HEK293 (cell line): ENCODE data around the gene PRKRA.

ENCODE experiments used
- CTCF ChIA-PET: fragments of 350-600 bp; formaldehyde crosslinking; extraction: SDS; loops from one replicate; lab custom pipeline; 2021; ENCODE audit warnings: antibody characterized with exemption; lab: Yijun Ruan, JAX
- POLR2A ChIA-PET: fragments of 300-600 bp; formaldehyde crosslinking; extraction: SDS; loops from one replicate; lab custom pipeline; 2020; ENCODE audit warnings: antibody characterized with exemption, inconsistent platforms; lab: Yijun Ruan, JAX
- H3K27ac ChIP-seq: fragments of 200-500 bp; sonication (Bioruptor generic); 2 replicates; pipeline ENCODE4 v1.5.1; 2014; ENCODE audit warnings: low read depth, low read length, control low read depth, inconsistent platforms; ENCODE audit errors: extremely low read depth
- H3K36me3 ChIP-seq, 2 experiments: fragments of 200-500 bp in 1 of 2; sonication (Bioruptor generic) in 1 of 2; 1 replicate in 1 of 2; 2 replicates in 1 of 2; pipeline ENCODE4 v1.5.1; 2014 to 2017; ENCODE audit warnings: inconsistent platforms in 2 of 2, low read length in 2 of 2; ENCODE audit not compliant: control insufficient read depth in 2 of 2, insufficient read depth in 1 of 2
- H3K4me1 ChIP-seq: fragments of 200-500 bp; sonication (Bioruptor generic); 2 replicates; pipeline ENCODE4 v1.5.1; 2014; ENCODE audit warnings: mild to moderate bottlenecking, low read length, inconsistent platforms; ENCODE audit not compliant: control insufficient read depth, insufficient read depth
- H3K4me3 ChIP-seq: 2 replicates; pipeline ENCODE4 v1.5.1; 2011; ENCODE audit warnings: low read depth, mild to moderate bottlenecking, control low read depth, low read length, moderate library complexity
- H3K9me3 ChIP-seq: fragments of 200-500 bp; sonication (Bioruptor generic); 2 replicates; pipeline ENCODE4 v1.5.1; 2014; ENCODE audit warnings: low read depth, low read length, inconsistent platforms; ENCODE audit not compliant: control insufficient read depth, insufficient read depth
- BCL11A ChIP-seq: fragments of 450-650 bp; formaldehyde crosslinking; IDR thresholded peaks from 2 replicates; pipeline ENCODE4 v1.5.1; 2016; ENCODE audit warnings: low read depth, missing biosample characterization, missing genetic modification characterization
- BCL11B ChIP-seq: fragments of 450-650 bp; formaldehyde crosslinking; IDR thresholded peaks from 2 replicates; pipeline ENCODE4 v1.5.1; 2016; ENCODE audit warnings: low read depth, missing biosample characterization, missing genetic modification characterization
- ELK4 ChIP-seq: IDR thresholded peaks from 2 replicates; pipeline ENCODE4 v1.6.1; 2011; ENCODE audit warnings: mild to moderate bottlenecking, low read depth, low read length, borderline replicate concordance
- HOXC10 ChIP-seq: sonication (generic); formaldehyde crosslinking; IDR thresholded peaks from 2 replicates; pipeline ENCODE4 v1.8.1; 2023; ENCODE audit warnings: mild to moderate bottlenecking, missing genetic modification reagents
- KLF17 ChIP-seq: fragments of 450-650 bp; formaldehyde crosslinking; IDR thresholded peaks from 2 replicates; pipeline ENCODE4 v1.5.1; 2016; ENCODE audit warnings: missing biosample characterization, missing genetic modification characterization
- KLF7 ChIP-seq: fragments of 450-650 bp; formaldehyde crosslinking; IDR thresholded peaks from 2 replicates; pipeline ENCODE4 v1.5.1; 2016; ENCODE audit warnings: missing biosample characterization, missing genetic modification characterization, borderline replicate concordance
- MZF1 ChIP-seq: fragments of 450-650 bp; formaldehyde crosslinking; IDR thresholded peaks from 2 replicates; pipeline ENCODE4 v1.5.1; 2017; ENCODE audit warnings: missing biosample characterization, missing genetic modification characterization, borderline replicate concordance
- OSR2 ChIP-seq: fragments of 450-650 bp; formaldehyde crosslinking; IDR thresholded peaks from 2 replicates; pipeline ENCODE4 v1.5.1; 2016; ENCODE audit warnings: missing biosample characterization, missing genetic modification characterization
- PRDM2 ChIP-seq: fragments of 450-650 bp; formaldehyde crosslinking; IDR thresholded peaks from 2 replicates; pipeline ENCODE4 v1.5.1; 2016; ENCODE audit warnings: missing biosample characterization, missing genetic modification characterization, borderline replicate concordance
- YY1 ChIP-seq: fragments of 450-650 bp; formaldehyde crosslinking; IDR thresholded peaks from 2 replicates; pipeline ENCODE4 v1.5.1; 2018; ENCODE audit warnings: missing biosample characterization, missing genetic modification characterization
- ZBTB48 ChIP-seq: fragments of 450-650 bp; formaldehyde crosslinking; IDR thresholded peaks from 2 replicates; pipeline ENCODE4 v1.5.1; 2016; ENCODE audit warnings: missing biosample characterization, missing genetic modification characterization
- ZNF138 ChIP-seq: fragments of 450-650 bp; formaldehyde crosslinking; IDR thresholded peaks from 2 replicates; pipeline ENCODE4 v1.5.1; 2016; ENCODE audit warnings: missing biosample characterization, missing genetic modification characterization, borderline replicate concordance
- ZNF18 ChIP-seq: fragments of 450-650 bp; formaldehyde crosslinking; IDR thresholded peaks from 2 replicates; pipeline ENCODE4 v1.5.1; 2016; ENCODE audit warnings: missing biosample characterization, missing genetic modification characterization
- ZNF2 ChIP-seq: fragments of 450-650 bp; formaldehyde crosslinking; IDR thresholded peaks from 2 replicates; pipeline ENCODE4 v1.5.1; 2016; ENCODE audit warnings: missing biosample characterization, missing genetic modification characterization
- ZNF211 ChIP-seq: fragments of 450-650 bp; formaldehyde crosslinking; IDR thresholded peaks from 2 replicates; pipeline ENCODE4 v1.5.1; 2016; ENCODE audit warnings: low read depth, missing biosample characterization, missing genetic modification characterization
- ZNF221 ChIP-seq: fragments of 450-650 bp; formaldehyde crosslinking; IDR thresholded peaks from 2 replicates; pipeline ENCODE4 v1.5.1; 2017; ENCODE audit warnings: missing biosample characterization, missing genetic modification characterization, borderline replicate concordance
- ZNF24 ChIP-seq: fragments of 450-650 bp; formaldehyde crosslinking; IDR thresholded peaks from 2 replicates; pipeline ENCODE4 v1.5.1; 2016; ENCODE audit warnings: missing biosample characterization, missing genetic modification characterization
- ZNF280C ChIP-seq: fragments of 450-650 bp; formaldehyde crosslinking; IDR thresholded peaks from 2 replicates; pipeline ENCODE4 v1.5.1; 2016; ENCODE audit warnings: missing biosample characterization, missing genetic modification characterization
- ZNF311 ChIP-seq: fragments of 450-650 bp; formaldehyde crosslinking; IDR thresholded peaks from 2 replicates; pipeline ENCODE4 v1.5.1; 2017; ENCODE audit warnings: missing biosample characterization, missing genetic modification characterization, borderline replicate concordance
- ZNF366 ChIP-seq: fragments of 450-650 bp; formaldehyde crosslinking; conservative IDR thresholded peaks from 2 replicates; pipeline ENCODE4 v1.5.1; 2016; ENCODE audit warnings: missing biosample characterization, missing genetic modification characterization
- ZNF48 ChIP-seq: fragments of 450-650 bp; formaldehyde crosslinking; IDR thresholded peaks from 2 replicates; pipeline ENCODE4 v1.5.1; 2016; ENCODE audit warnings: missing biosample characterization, missing genetic modification characterization
- ZNF501 ChIP-seq: fragments of 450-650 bp; formaldehyde crosslinking; IDR thresholded peaks from 2 replicates; pipeline ENCODE4 v1.5.1; 2016; ENCODE audit warnings: missing biosample characterization, missing genetic modification characterization
- ZNF530 ChIP-seq: fragments of 450-650 bp; formaldehyde crosslinking; IDR thresholded peaks from 2 replicates; pipeline ENCODE4 v1.5.1; 2016; ENCODE audit warnings: low read depth, missing biosample characterization, missing genetic modification characterization
- ZNF747 ChIP-seq: fragments of 450-650 bp; formaldehyde crosslinking; IDR thresholded peaks from 2 replicates; pipeline ENCODE4 v1.5.1; 2016; ENCODE audit warnings: missing biosample characterization, missing genetic modification characterization
- ZNF792 ChIP-seq: fragments of 450-650 bp; formaldehyde crosslinking; IDR thresholded peaks from 2 replicates; pipeline ENCODE4 v1.5.1; 2016; ENCODE audit warnings: missing biosample characterization, missing genetic modification characterization
- ZXDB ChIP-seq: fragments of 450-650 bp; formaldehyde crosslinking; IDR thresholded peaks from 2 replicates; pipeline ENCODE4 v1.5.1; 2016; ENCODE audit warnings: missing biosample characterization, missing genetic modification characterization

The PRKRA gene

DNA sequence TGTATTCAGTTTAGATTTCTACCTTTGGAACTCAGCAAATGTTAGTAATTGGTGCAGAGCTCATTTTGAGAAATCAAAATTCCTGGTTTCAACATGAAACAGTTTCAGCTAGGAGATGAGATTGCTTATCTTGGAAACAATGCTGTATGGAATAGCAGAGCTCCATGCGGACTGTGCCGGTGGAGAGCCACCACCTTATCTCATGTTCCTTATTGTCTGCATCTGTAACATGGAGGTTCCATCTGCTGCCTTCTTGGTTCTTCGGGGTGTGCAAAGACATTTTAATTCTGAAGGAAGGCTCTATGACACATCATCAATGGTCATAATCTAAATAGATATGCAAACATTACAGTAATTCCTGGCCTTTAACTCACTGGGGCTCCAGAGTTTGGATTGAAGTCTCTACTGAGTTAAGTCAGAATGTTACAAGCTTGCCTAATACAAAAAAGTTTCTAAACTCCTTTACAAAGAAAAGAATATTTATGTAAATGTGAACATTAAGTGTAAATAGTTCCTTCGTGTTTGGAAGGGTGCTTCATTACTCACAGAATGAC lies 65.3 kb downstream of the PRKRA start:
- H3K36me3 ChIP-seq: peaks cover 0 to 40% of the 10 kb centered on the region in 2 experiments; a peak in 1 of 3 replicates
- no peaks in the 10 kb centered on the region for H3K4me1 ChIP-seq
- ChIA-PET CTCF (interaction anchor here (1.4 kb wide), 1 partner anchor 12 kb away, joined by 4 read pairs; no protein-coding TSS in a partner anchor), POLR2A (no interaction called here)
- H3K9me3 ChIP-seq: no peaks in the 10 kb centered on the region
- no peak overlapping the region for H3K27ac ChIP-seq
- TF ChIP-seq ZNF24: no peak
- TF ChIP-seq ZBTB48: no peak
- no peak for TF ChIP-seq OSR2 (tag by site-specific recombination)
- TF ChIP-seq YY1 (tag by site-specific recombination): no peak
- no peak for TF ChIP-seq KLF7 (tag by site-specific recombination)
- TF ChIP-seq ZXDB: no peak
- TF ChIP-seq ZNF138 (tag by site-specific recombination): no peak
- TF ChIP-seq ZNF747: no peak
- TF ChIP-seq HOXC10 (CRISPR knock-in tag): no peak
- TF ChIP-seq ZNF221 (tag by site-specific recombination): no peak
- TF ChIP-seq ELK4: no peak
- no peak for TF ChIP-seq ZNF280C (tag by site-specific recombination)
- TF ChIP-seq ZNF366: no peak
- no peak for TF ChIP-seq BCL11A
- TF ChIP-seq ZNF530: no peak
- no peak for TF ChIP-seq ZNF311 (tag by site-specific recombination)
- TF ChIP-seq BCL11B (tag by site-specific recombination): no peak
- TF ChIP-seq ZNF48 (tag by site-specific recombination): no peak
- TF ChIP-seq ZNF792 (tag by site-specific recombination): no peak
- TF ChIP-seq ZNF18 (tag by site-specific recombination): no peak
- no peak overlapping the region for H3K4me3 ChIP-seq

GRCh38 chr2:178383718-178384117 lies 67.3 kb downstream of the PRKRA start:
- ChIA-PET CTCF (interaction anchor here (1.9 kb wide), 1 partner anchor 13 kb away, joined by 9 read pairs; no protein-coding TSS in a partner anchor), POLR2A (no interaction called here)
- Histone ChIP-seq H3K4me3 (no peak overlapping the region), H3K27ac (no peak overlapping the region), H3K9me3 (no peaks in the 10 kb centered on the region), H3K4me1 (no peaks in the 10 kb centered on the region), H3K36me3 (peaks cover 0 to 31% of the 10 kb centered on the region in 2 experiments; a peak in 1 of 3 replicates)
- TF ChIP-seq ZNF211 (tag by site-specific recombination) (no peak), PRDM2 (tag by site-specific recombination) (no peak), MZF1 (tag by site-specific recombination) (no peak), ZNF501 (no peak), ZNF2 (tag by site-specific recombination) (no peak), KLF17 (tag by site-specific recombination) (no peak), ZNF48 (tag by site-specific recombination) (no peak)
